Stimulated activated CD4-positive, alpha-beta T cell treated with anti-CD3 and anti-CD28 coated beads, Interleukin-4, amount 100 ng/mL, for 4 hours (primary cell): ENCODE data around the gene FAM120B.
"Not testable (repeated sequence)": the region's sequence is repeated elsewhere in the genome, so short reads cannot be mapped to it uniquely, and the experiment has no call there.

ENCODE experiments used
- DNase-seq, 2 experiments: peaks; one replicate each; pipeline ENCODE4 v3.0.0-alpha.2; 2020

FAM120B gene

GRCh38 chr6:170305805-170306323 lies 694 bp upstream of the FAM120B start:
- DNase-seq, result no peak

- DNase-seq, result no peak
Measured at GRCh38 chr6:170307080-170307545, 555 bp downstream of the FAM120B start.

- DNase-seq, result no peak
Measured at GRCh38 chr6:170308761-170309160, 2.2 kb downstream of the FAM120B start.

GRCh38 chr6:170311696-170312095 lies 5.1 kb downstream of the FAM120B start:
- no peak for DNase-seq

- DNase-seq, result no peak
Measured at GRCh38 chr6:170312876-170313275, 6.3 kb downstream of the FAM120B start.

GRCh38 chr6:170313716-170314295 lies 7.2 kb downstream of the FAM120B start:
- no peak for DNase-seq

- no peak for DNase-seq
Measured at GRCh38 chr6:170314983-170315382, 8.4 kb downstream of the FAM120B start.

- no peak for DNase-seq
Measured at GRCh38 chr6:170316071-170316470, 9.5 kb downstream of the FAM120B start.

- DNase-seq, result no peak
Measured at GRCh38 chr6:170317076-170317475, 10.5 kb downstream of the FAM120B start.

- no peak for DNase-seq
Measured at GRCh38 chr6:170317718-170318117, 11.2 kb downstream of the FAM120B start.

- no peak for DNase-seq
Measured at GRCh38 chr6:170329321-170329720, 22.8 kb downstream of the FAM120B start.

GRCh38 chr6:170335199-170335598 lies 28.6 kb downstream of the FAM120B start:
- not testable (repeated sequence) for DNase-seq

GRCh38 chr6:170344631-170345576 lies 38.3 kb downstream of the FAM120B start:
- no peak for DNase-seq

- DNase-seq, result no peak
Measured at GRCh38 chr6:170345662-170346061, 39.1 kb downstream of the FAM120B start.

- no peak for DNase-seq
Measured at GRCh38 chr6:170346649-170347048, 40.1 kb downstream of the FAM120B start.

- DNase-seq, result no peak
Measured at GRCh38 chr6:170347091-170347490, 40.5 kb downstream of the FAM120B start.

- no peak for DNase-seq
Measured at GRCh38 chr6:170347975-170348374, 41.4 kb downstream of the FAM120B start.

GRCh38 chr6:170351456-170351855 lies 44.9 kb downstream of the FAM120B start:
- DNase-seq, result not testable (repeated sequence)

GRCh38 chr6:170355190-170355589 lies 48.6 kb downstream of the FAM120B start:
- not testable (repeated sequence) for DNase-seq

GRCh38 chr6:170355661-170356060 lies 49.1 kb downstream of the FAM120B start:
- DNase-seq, result no peak

- DNase-seq, result no peak
Measured at GRCh38 chr6:170357812-170358211, 51.3 kb downstream of the FAM120B start.

- no peak for DNase-seq
Measured at GRCh38 chr6:170358496-170358895, 51.9 kb downstream of the FAM120B start.

- no peak for DNase-seq
Measured at GRCh38 chr6:170360476-170360875, 53.9 kb downstream of the FAM120B start.

GRCh38 chr6:170361335-170361734 lies 54.8 kb downstream of the FAM120B start:
- no peak for DNase-seq
